H1 (cell line): ENCODE measurements around the gene CCDC157. TPM values are rescaled to one million over a fixed set of nuclear protein-coding genes. Genes with fewer than 3 reads are reported as not detected.

Source experiments
- CTCF ChIA-PET: fragments of 300-600 bp; sonication (Branson Sonifier 250); formaldehyde crosslinking; loops from one replicate; lab custom pipeline; 2021; ENCODE audit not compliant: partially characterized antibody; lab: Charles Lee
- POLR2A ChIA-PET: fragments of 300-600 bp; sonication (Branson Sonifier 250); formaldehyde crosslinking; loops from one replicate; lab custom pipeline; 2021; ENCODE audit warnings: inconsistent platforms; ENCODE audit not compliant: partially characterized antibody; lab: Charles Lee
- DNase-seq, 2 experiments: peaks; one replicate each; pipeline versions ENCODE4 v3.0.0 to v3.0.0-alpha.2; 2010 to 2022; ENCODE audit warnings: low spot score in 2 of 2, low read depth in 1 of 2, mixed read lengths in 1 of 2
- FAIRE-seq: peaks from 2 replicates; lab custom pipeline; 2011; peaks lifted over from hg19 to GRCh38; lab: Jason Lieb, UNC
- H2AFZ ChIP-seq: 2 replicates; pipeline ENCODE4 v1.8.1; 2012; ENCODE audit warnings: low read length, inconsistent platforms
- H2AK5ac ChIP-seq: 2 replicates; pipeline ENCODE4 v1.6.1; 2013; ENCODE audit warnings: low read depth, low read length
- H2BK120ac ChIP-seq: replicated peaks from 2 replicates; pipeline ENCODE3; 2013; ENCODE audit warnings: low read depth, low read length, inconsistent platforms
- H2BK12ac ChIP-seq: 2 replicates; pipeline ENCODE4 v1.6.1; 2013; ENCODE audit warnings: low read depth, low read length
- H2BK15ac ChIP-seq: 2 replicates; pipeline ENCODE4 v1.6.1; 2013; ENCODE audit warnings: low read length
- H2BK20ac ChIP-seq: 2 replicates; pipeline ENCODE4 v1.6.1; 2013; ENCODE audit warnings: low read length
- H2BK5ac ChIP-seq: 2 replicates; pipeline ENCODE4 v1.6.1; 2013; ENCODE audit warnings: low read depth, low read length
- H3K14ac ChIP-seq: 2 replicates; pipeline ENCODE4 v1.6.1; 2013; ENCODE audit warnings: inconsistent platforms; ENCODE audit not compliant: insufficient read length
- H3K18ac ChIP-seq: 2 replicates; pipeline ENCODE4 v1.6.1; 2013; ENCODE audit warnings: low read length; ENCODE audit errors: extremely low read depth
- H3K23ac ChIP-seq: 2 replicates; pipeline ENCODE4 v1.6.1; 2013; ENCODE audit warnings: inconsistent platforms; ENCODE audit not compliant: insufficient read length
- H3K23me2 ChIP-seq: 2 replicates; pipeline ENCODE4 v1.6.1; 2013; ENCODE audit warnings: low read depth, low read length
- H3K27ac ChIP-seq: 2 replicates; pipeline ENCODE4 v1.6.1; 2011; ENCODE audit warnings: low read depth, low read length, inconsistent platforms
- H3K27me3 ChIP-seq, 4 experiments: replicated peaks in 1 of 4; 1 replicate in 1 of 4; 2 replicates in 3 of 4; pipeline versions ENCODE4 v1.6.1 to v1.8.1; 2011 to 2013; ENCODE audit warnings: low read length in 3 of 4, mild to moderate bottlenecking in 3 of 4, inconsistent platforms in 2 of 4, mixed read lengths in 2 of 4, moderate library complexity in 1 of 4; ENCODE audit not compliant: control insufficient read depth in 3 of 4, insufficient read depth in 3 of 4; ENCODE audit errors: extremely low read depth in 1 of 4
- H3K36me3 ChIP-seq, 4 experiments: 2 replicates each; pipeline versions ENCODE4 v1.6.1 to v1.8.1; 2011 to 2013; ENCODE audit warnings: mild to moderate bottlenecking in 4 of 4, low read length in 3 of 4, moderate library complexity in 2 of 4, control low read depth in 1 of 4, inconsistent platforms in 1 of 4; ENCODE audit not compliant: insufficient read depth in 4 of 4, control insufficient read depth in 2 of 4
- H3K4ac ChIP-seq: replicated peaks from 2 replicates; pipeline ENCODE3; 2013; ENCODE audit warnings: low read length, low read depth, mixed read lengths, inconsistent platforms; ENCODE audit not compliant: insufficient read length
- H3K4me1 ChIP-seq, 4 experiments: replicated peaks in 1 of 4; 1 replicate in 1 of 4; 2 replicates in 3 of 4; pipeline versions ENCODE4 v1.6.1 to v1.8.1; 2011 to 2013; ENCODE audit warnings: low read length in 3 of 4, inconsistent platforms in 2 of 4, mixed read lengths in 1 of 4; ENCODE audit not compliant: insufficient read depth in 4 of 4, control insufficient read depth in 3 of 4
- H3K4me2 ChIP-seq, 2 experiments: 2 replicates each; pipeline versions ENCODE4 v1.6.1 to v1.8.1; 2011 to 2013; ENCODE audit warnings: low read depth in 2 of 2, low read length in 2 of 2, control low read depth in 1 of 2, inconsistent platforms in 1 of 2, mild to moderate bottlenecking in 1 of 2; ENCODE audit not compliant: insufficient read depth in 1 of 2
- H3K4me3 ChIP-seq, 4 experiments: fragments of 200-600, 300-600 bp in 1 of 4; sonication (generic), shearing (Covaris generic), sonication (Bioruptor Twin) in 1 of 4; 2 replicates each; pipeline versions ENCODE4 v1.5.1 to v1.8.1; 2011 to 2016; ENCODE audit warnings: low read length in 4 of 4, low read depth in 3 of 4, control low read depth in 2 of 4, inconsistent platforms in 2 of 4, mild to moderate bottlenecking in 2 of 4, mixed read lengths in 1 of 4, moderate library complexity in 1 of 4; ENCODE audit not compliant: insufficient read depth in 2 of 4; ENCODE audit errors: extremely low read depth in 1 of 4
- H3K56ac ChIP-seq: replicated peaks from 2 replicates; pipeline ENCODE3; 2013; ENCODE audit warnings: low read depth, mild to moderate bottlenecking, mixed read lengths, low read length, inconsistent platforms; ENCODE audit not compliant: insufficient read length
- H3K79me1 ChIP-seq: 2 replicates; pipeline ENCODE4 v1.6.1; 2013; ENCODE audit warnings: low read depth, low read length, control low read depth
- H3K79me2 ChIP-seq, 2 experiments: 2 replicates each; pipeline versions ENCODE4 v1.6.1 to v1.8.1; 2012 to 2013; ENCODE audit warnings: low read length in 2 of 2, mild to moderate bottlenecking in 2 of 2, inconsistent platforms in 1 of 2; ENCODE audit not compliant: insufficient read depth in 2 of 2, control insufficient read depth in 1 of 2
- H3K9ac ChIP-seq, 4 experiments: replicated peaks in 1 of 4; 1 replicate in 1 of 4; 2 replicates in 3 of 4; pipeline versions ENCODE4 v1.6.1 to v1.8.1; 2011 to 2013; ENCODE audit warnings: low read depth in 3 of 4, low read length in 3 of 4, control low read depth in 2 of 4, mild to moderate bottlenecking in 2 of 4, moderate library complexity in 2 of 4, inconsistent platforms in 1 of 4; ENCODE audit errors: extremely low read depth in 1 of 4
- H3K9me3 ChIP-seq, 2 experiments: 2 replicates each; pipeline versions ENCODE4 v1.6.1 to v1.8.1; 2012 to 2013; ENCODE audit warnings: mild to moderate bottlenecking in 2 of 2, moderate library complexity in 2 of 2, control low read depth in 1 of 2, inconsistent platforms in 1 of 2, low read depth in 1 of 2, low read length in 1 of 2, mixed read lengths in 1 of 2; ENCODE audit not compliant: insufficient read depth in 2 of 2
- H4K20me1 ChIP-seq, 2 experiments: replicated peaks in 1 of 2; 2 replicates each; pipeline versions ENCODE3 to v1.8.1; 2011 to 2013; ENCODE audit warnings: inconsistent platforms in 2 of 2, low read length in 2 of 2, mild to moderate bottlenecking in 1 of 2; ENCODE audit not compliant: insufficient read depth in 2 of 2, control insufficient read depth in 1 of 2
- H4K5ac ChIP-seq: 2 replicates; pipeline ENCODE4 v1.6.1; 2013; ENCODE audit warnings: low read length, low read depth, mixed read lengths, inconsistent platforms; ENCODE audit not compliant: insufficient read length
- H4K8ac ChIP-seq: 2 replicates; pipeline ENCODE4 v1.8.0; 2013; ENCODE audit warnings: mild to moderate bottlenecking, moderate library complexity, low read length, inconsistent platforms; ENCODE audit not compliant: insufficient read depth; ENCODE audit errors: extremely low read depth
- H4K91ac ChIP-seq: replicated peaks from 2 replicates; pipeline ENCODE3; 2013; ENCODE audit warnings: low read length, mixed read lengths, inconsistent platforms; ENCODE audit not compliant: insufficient read length
- ASH2L ChIP-seq: fragments of 200-600, 300-600 bp; sonication (generic); IDR thresholded peaks from one replicate; pipeline ENCODE4 v1.7.1; 2017; ENCODE audit warnings: low read length
- CREB1 ChIP-seq: IDR thresholded peaks from 2 replicates; pipeline ENCODE4 v1.6.1; 2012; ENCODE audit warnings: inconsistent platforms
- E2F6 ChIP-seq: IDR thresholded peaks from 2 replicates; pipeline ENCODE4 v1.6.1; 2012; ENCODE audit warnings: inconsistent platforms
- KDM1A ChIP-seq: fragments of 200-600, 300-600 bp; sonication (generic); IDR thresholded peaks from 2 replicates; pipeline ENCODE4 v1.7.1; 2016; ENCODE audit warnings: mild to moderate bottlenecking, low read length, borderline replicate concordance
- PHF8 ChIP-seq: fragments of 200-600 bp; sonication (generic); conservative IDR thresholded peaks from 2 replicates; pipeline ENCODE4 v1.7.1; 2012; ENCODE audit warnings: low read depth, mild to moderate bottlenecking, inconsistent platforms, low read length, moderate library complexity
- SIN3A ChIP-seq, 2 experiments: IDR thresholded peaks in 1 of 2; conservative IDR thresholded peaks in 1 of 2; 2 replicates each; pipeline ENCODE4 v1.6.1; 2011 to 2012; ENCODE audit warnings: low read length in 2 of 2, improper control_type of control experiment in 1 of 2, low read depth in 1 of 2, mild to moderate bottlenecking in 1 of 2
- TAF1 ChIP-seq: IDR thresholded peaks from 2 replicates; pipeline ENCODE4 v1.6.1; 2011; ENCODE audit warnings: mild to moderate bottlenecking, low read depth, low read length
- WGBS, 2 experiments: shearing (Covaris generic) in 1 of 2; methylation state at CpG; one replicate each; pipeline versions ENCODE4 v1.1.6 to v1.1.7; 2013 to 2015; ENCODE audit warnings: low lambda C conversion rate in 2 of 2, mixed read lengths in 2 of 2, inconsistent platforms in 1 of 2, low coverage in 1 of 2, missing lambda C conversion rate in 1 of 2; ENCODE audit not compliant: insufficient replicate concordance in 2 of 2, insufficient coverage in 1 of 2, insufficient read length in 1 of 2; ENCODE audit errors: extremely low coverage in 1 of 2, missing lambda C conversion rate in 1 of 2; 5-methylcytosine and 5-hydroxymethylcytosine counted together
- polyA plus RNA-seq, 7 experiments: library from polyadenylated mRNA; depleted of rRNA in 3 of 7; stranded (reverse) in 5 of 7; unstranded in 2 of 7; fragments of >200 nt in 5 of 7; fragments of 200-250 nt in 2 of 7; gene quantifications; 1 replicate in 5 of 7; 2 replicates in 1 of 7; 4 replicates in 1 of 7; pipeline versions ENCODE4 v1.2.1 to v1.2.3, GENCODE V29; 2011 to 2013; ENCODE audit warnings: missing spikeins in 2 of 7, mixed read lengths in 2 of 7
- total RNA-seq: library from RNA; stranded (reverse); fragmentation: NEBNext Ultra II Directional; extraction: Animal tissue kit (Norgen Biotek cat#: 25700); gene quantifications from 2 replicates; pipeline ENCODE4 v1.2.1, GENCODE V29; 2021
- TF ChIP-seq, protein P1 (sequence below): IDR thresholded peaks from 2 replicates; pipeline ENCODE4 v1.6.1; 2011; ENCODE audit warnings: low read length, improper control_type of control experiment

Gene CCDC157
- total and polyA plus RNA-seq, 2 of the 8 experiments (the other 6 are each of a cell fraction or from before 2014, with no cell fraction given) = 4.1 to 8.4 TPM

DNA sequence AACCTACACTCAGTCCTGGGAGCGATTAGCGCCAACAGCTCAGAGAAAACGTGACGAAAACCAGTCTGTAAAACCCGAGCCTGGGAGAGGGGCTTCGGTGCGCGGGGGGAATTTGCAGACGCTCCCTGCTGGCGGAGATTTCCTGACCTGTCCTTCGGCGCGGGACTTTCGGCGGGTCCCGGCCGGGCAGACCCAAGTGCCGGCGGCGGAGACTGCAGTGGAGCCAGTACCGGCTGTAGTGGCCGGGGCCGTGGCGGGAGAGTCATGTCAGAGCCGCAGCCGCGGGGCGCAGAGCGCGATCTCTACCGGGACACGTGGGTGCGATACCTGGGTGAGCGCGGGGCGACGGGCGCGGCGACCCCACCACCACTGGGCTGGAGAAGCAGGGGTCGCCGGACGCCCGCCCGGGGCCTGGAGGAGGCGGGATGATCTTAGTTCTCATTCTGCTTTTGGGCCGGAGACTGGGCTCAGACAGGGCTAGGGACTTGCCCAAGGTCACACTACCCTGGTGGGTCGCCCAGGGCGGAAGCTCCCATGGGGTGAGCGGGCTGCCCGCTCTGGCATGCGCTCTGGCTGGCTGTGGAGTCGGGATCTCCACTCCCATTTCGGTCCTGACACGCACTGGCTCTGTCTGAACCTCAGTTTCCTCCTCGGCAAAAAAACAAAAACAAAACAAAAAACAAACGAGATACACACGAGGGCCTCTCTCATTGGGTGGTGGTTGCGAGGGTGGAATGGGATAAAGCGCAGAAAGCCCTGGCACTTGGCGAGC is 69.0 kb downstream of the CCDC157 start, which contains the start of gene MTFP1:
MTFP1 (plus strand) TSS at position 153 of the 772 bp plus-strand sequence; CDS start at position 265, 112 bp downstream.
- peak within 1 kb of the TSS; percentile 20 for H4K5ac ChIP-seq
- peak within 1 kb of the TSS; percentile 76 for H2AFZ ChIP-seq
- no peaks in the 10 kb centered on the region for H3K9me3 ChIP-seq
- H3K56ac ChIP-seq = peak within 1 kb of the TSS; percentile 36
- H3K4me1 ChIP-seq = peaks cover 6 to 29% (median 15%) of the 10 kb centered on the region in 4 experiments
- peak within 1 kb of the TSS; percentile 44 for H3K18ac ChIP-seq
- H3K79me1 ChIP-seq = no peaks in the 10 kb centered on the region; the same call in 1 of the 2 replicates
- H3K23ac ChIP-seq = no peak within 1 kb of the TSS
- ChIA-PET CTCF (interaction anchor here (0.6 to 12.0 kb wide), 16 partner anchors 8 to 208 kb away, joined by 3 to 164 read pairs (median 6); partner anchors contain the start of gene SEC14L2), POLR2A (interaction anchor here (0.7 to 5.2 kb wide), 15 partner anchors 9 to 322 kb away, joined by 3 to 39 read pairs (median 4); partner anchors contain the start of genes CASTOR1, CCDC157, SEC14L2 and SF3A1)
- no peak within 1 kb of the TSS; the same call in 1 of the 2 replicates for H2BK15ac ChIP-seq
- DNase-seq (peak in 1 of 2 experiments; percentile 83), FAIRE-seq (no peak)
- peak within 1 kb of the TSS; percentile 57; the same call in 1 of the 2 replicates for H2BK5ac ChIP-seq
- H3K23me2 ChIP-seq = peaks cover 22% of the 10 kb centered on the region
- peak within 1 kb of the TSS; percentile 70 to 71 for H3K4me2 ChIP-seq
- no peak within 1 kb of the TSS for H3K14ac ChIP-seq
- H3K4ac ChIP-seq = peak within 1 kb of the TSS; percentile 19
- H3K36me3 ChIP-seq = peaks cover 2 to 12% (median 7%) of the 10 kb centered on the region in 4 experiments; a peak in 6 of 8 replicates
- H3K79me2 ChIP-seq = peaks cover 0 to 7% of the 10 kb centered on the region in 2 experiments; a peak in 1 of 4 replicates
- 3% methylated on average over 61 of the region's 61 CpGs; no CpG with 5 or more reads in 1 of the 2 experiments for WGBS, 2 experiments
- H2BK20ac ChIP-seq = 0 out of 2 replicates have a peak within 1 kb of the TSS, but pooled peaks have one; percentile 8
- no peaks in the 10 kb centered on the region for H3K27me3 ChIP-seq
- peaks cover 0 to 23% of the 10 kb centered on the region in 2 experiments for H4K20me1 ChIP-seq
- peak within 1 kb of the TSS; percentile 35; the same call in 1 of the 2 replicates for H2BK12ac ChIP-seq
- no peak within 1 kb of the TSS for H2AK5ac ChIP-seq
- peak within 1 kb of the TSS; percentile 9 to 50 (median 40); a peak in 5 of 7 replicates for H3K9ac ChIP-seq
- peak within 1 kb of the TSS; percentile 7 for H4K91ac ChIP-seq
- no peak within 1 kb of the TSS for H2BK120ac ChIP-seq
- H4K8ac ChIP-seq = peak within 1 kb of the TSS; percentile 73
- H3K4me3 ChIP-seq = peak within 1 kb of the TSS; percentile 66 to 88 (median 80)
- H3K27ac ChIP-seq = no peak within 1 kb of the TSS
- peak; percentile 63; the same call in 1 of the 2 replicates for TF ChIP-seq E2F6
- TF ChIP-seq PHF8 = peak; percentile 57
- TF ChIP-seq TAF1 = peak; percentile 73; the same call in 1 of the 2 replicates
- TF ChIP-seq, protein P1, sequence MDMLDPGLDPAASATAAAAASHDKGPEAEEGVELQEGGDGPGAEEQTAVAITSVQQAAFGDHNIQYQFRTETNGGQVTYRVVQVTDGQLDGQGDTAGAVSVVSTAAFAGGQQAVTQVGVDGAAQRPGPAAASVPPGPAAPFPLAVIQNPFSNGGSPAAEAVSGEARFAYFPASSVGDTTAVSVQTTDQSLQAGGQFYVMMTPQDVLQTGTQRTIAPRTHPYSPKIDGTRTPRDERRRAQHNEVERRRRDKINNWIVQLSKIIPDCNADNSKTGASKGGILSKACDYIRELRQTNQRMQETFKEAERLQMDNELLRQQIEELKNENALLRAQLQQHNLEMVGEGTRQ = peak; percentile 3; the same call in 1 of the 2 replicates
- peak; percentile 75; the same call in 1 of the 2 replicates for TF ChIP-seq KDM1A
- peak; percentile 14 to 59; a peak in 2 of 4 replicates for TF ChIP-seq SIN3A (conservative IDR thresholded peaks at IDR 0.05 in 1 of 2, IDR thresholded peaks at IDR 0.05 in 1 of 2; ENCODE audit: low read depth in 1 of 2, low read length in 2 of 2)
- peak; percentile 39 for TF ChIP-seq ASH2L
- TF ChIP-seq CREB1 = peak; percentile 60; the same call in 1 of the 2 replicates
